ENCODE data around the gene TADA2B.

The TADA2B gene

DNA sequence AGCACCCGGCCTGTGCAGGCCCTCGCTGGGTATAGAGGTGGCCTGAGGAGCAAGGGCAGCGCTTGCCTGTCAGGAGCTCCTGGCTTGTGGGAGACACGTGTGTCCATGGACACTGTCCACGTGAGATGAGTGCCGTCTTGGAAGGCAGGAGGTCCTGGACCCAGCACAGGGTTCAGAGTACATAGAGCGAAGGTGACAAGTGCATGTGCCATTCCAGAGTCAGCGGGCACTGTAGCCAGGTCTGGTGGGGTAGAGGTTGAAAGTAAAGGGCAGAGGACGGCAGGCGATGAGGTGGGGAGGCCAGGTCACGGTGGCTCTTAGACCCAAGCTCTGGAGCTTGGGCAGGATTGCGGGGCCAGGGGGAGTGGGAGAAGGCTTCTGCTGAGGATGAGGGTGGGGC lies 28.4 kb upstream of the TADA2B start:
- TF ChIP-seq, protein P1, sequence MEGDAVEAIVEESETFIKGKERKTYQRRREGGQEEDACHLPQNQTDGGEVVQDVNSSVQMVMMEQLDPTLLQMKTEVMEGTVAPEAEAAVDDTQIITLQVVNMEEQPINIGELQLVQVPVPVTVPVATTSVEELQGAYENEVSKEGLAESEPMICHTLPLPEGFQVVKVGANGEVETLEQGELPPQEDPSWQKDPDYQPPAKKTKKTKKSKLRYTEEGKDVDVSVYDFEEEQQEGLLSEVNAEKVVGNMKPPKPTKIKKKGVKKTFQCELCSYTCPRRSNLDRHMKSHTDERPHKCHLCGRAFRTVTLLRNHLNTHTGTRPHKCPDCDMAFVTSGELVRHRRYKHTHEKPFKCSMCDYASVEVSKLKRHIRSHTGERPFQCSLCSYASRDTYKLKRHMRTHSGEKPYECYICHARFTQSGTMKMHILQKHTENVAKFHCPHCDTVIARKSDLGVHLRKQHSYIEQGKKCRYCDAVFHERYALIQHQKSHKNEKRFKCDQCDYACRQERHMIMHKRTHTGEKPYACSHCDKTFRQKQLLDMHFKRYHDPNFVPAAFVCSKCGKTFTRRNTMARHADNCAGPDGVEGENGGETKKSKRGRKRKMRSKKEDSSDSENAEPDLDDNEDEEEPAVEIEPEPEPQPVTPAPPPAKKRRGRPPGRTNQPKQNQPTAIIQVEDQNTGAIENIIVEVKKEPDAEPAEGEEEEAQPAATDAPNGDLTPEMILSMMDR (IDR thresholded peaks at IDR 0.05; ENCODE audit: low read depth, low read length), result no peak
- no peak for TF ChIP-seq EZH2phosphoT487 (IDR thresholded peaks at IDR 0.05; ENCODE audit: low read depth)
- Histone ChIP-seq H2AFZ (ENCODE audit: low read depth, low read length) (no peak overlapping the region), H3K79me2 (ENCODE audit: low read length) (no peaks in the 10 kb centered on the region), H3K9ac (ENCODE audit: low read length) (no peak overlapping the region; the same call in 1 of the 2 replicates), H3K27ac (ENCODE audit: low read length) (peak overlapping the region; percentile 53), H3K27me3 (ENCODE audit: low read depth, low read length) (no peaks in the 10 kb centered on the region), H3K4me1 (ENCODE audit: low read length) (peaks cover 16% of the 10 kb centered on the region), H3K9me3 (ENCODE audit: insufficient read depth, low read length) (no peaks in the 10 kb centered on the region), H3K4me2 (ENCODE audit: low read length) (no peak overlapping the region), H3K36me3 (replicated peaks; ENCODE audit: low read depth, low read length) (peaks cover 30% of the 10 kb centered on the region), H3K4me3 (ENCODE audit: low read length) (no peak overlapping the region), H4K20me1 (ENCODE audit: insufficient read depth, low read length) (no peaks in the 10 kb centered on the region)

DNA sequence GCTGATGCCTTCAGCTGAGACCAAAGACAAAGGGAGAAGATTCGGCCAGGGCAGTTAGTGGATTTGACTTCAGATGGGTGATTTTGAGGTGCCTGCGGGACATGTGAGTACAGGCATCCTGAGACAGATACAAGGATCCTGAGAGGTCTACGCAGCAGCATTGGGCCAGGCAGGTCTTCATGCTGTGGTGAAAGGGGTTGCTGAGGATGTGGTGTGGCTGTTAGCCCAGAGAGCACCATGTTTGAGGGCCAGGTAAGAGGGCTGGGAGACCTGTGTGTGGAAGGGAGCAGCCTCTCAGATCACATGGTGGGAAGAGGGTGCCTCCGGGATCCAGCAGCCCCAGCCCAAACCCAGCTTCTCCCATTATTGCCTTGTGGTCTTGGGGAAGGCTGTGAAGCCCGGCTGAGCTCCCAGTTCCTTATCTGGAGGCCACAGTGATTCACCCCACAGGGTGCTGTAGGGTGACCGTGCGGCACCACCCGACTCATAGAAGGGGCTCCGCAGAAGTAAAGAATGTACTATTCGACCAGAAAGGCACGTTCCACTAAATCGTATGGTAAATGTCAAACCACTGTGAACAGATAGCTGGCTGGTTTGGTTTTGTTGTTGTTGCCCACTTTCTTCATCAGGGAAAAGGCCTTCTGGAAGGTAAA lies 27.7 kb upstream of the TADA2B start:
- TF ChIP-seq, protein P1 (IDR thresholded peaks at IDR 0.05; ENCODE audit: low read depth, low read length), result no peak
- TF ChIP-seq EZH2phosphoT487 (IDR thresholded peaks at IDR 0.05; ENCODE audit: low read depth), result no peak
- Histone ChIP-seq H3K79me2 (ENCODE audit: low read length) (no peaks in the 10 kb centered on the region), H3K9ac (ENCODE audit: low read length) (no peak overlapping the region), H3K4me1 (ENCODE audit: low read length) (peaks cover 16% of the 10 kb centered on the region), H3K36me3 (replicated peaks; ENCODE audit: low read depth, low read length) (peaks cover 29% of the 10 kb centered on the region), H3K27ac (ENCODE audit: low read length) (no peak overlapping the region), H3K4me3 (ENCODE audit: low read length) (no peak overlapping the region), H3K9me3 (ENCODE audit: insufficient read depth, low read length) (no peaks in the 10 kb centered on the region), H3K4me2 (ENCODE audit: low read length) (no peak overlapping the region), H4K20me1 (ENCODE audit: insufficient read depth, low read length) (no peaks in the 10 kb centered on the region), H2AFZ (ENCODE audit: low read depth, low read length) (no peak overlapping the region), H3K27me3 (ENCODE audit: low read depth, low read length) (no peaks in the 10 kb centered on the region)

DNA sequence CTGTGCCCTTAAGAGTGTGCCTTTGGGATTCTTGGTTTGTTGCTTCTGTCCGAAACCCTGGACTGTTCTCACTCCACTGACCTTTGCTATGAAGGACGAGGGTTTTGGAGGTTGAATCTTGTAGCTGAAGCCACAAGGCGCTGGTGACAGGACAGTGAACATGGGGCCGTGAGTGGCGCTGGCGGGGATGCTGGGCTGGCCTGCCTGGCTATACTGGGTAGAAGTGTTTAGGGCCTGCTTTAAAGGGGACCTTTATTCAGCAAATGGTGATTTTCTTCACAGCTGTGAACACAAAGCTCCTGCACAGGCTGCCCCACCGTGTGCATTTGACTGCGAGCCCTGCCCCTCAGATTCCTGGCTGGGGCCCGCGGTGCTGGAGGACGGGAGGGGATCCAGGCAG lies 27.1 kb upstream of the TADA2B start:
- TF ChIP-seq, protein P1 (IDR thresholded peaks at IDR 0.05; ENCODE audit: low read depth, low read length), result no peak
- no peak for TF ChIP-seq EZH2phosphoT487 (IDR thresholded peaks at IDR 0.05; ENCODE audit: low read depth)
- H3K27ac ChIP-seq (ENCODE audit: low read length), result no peak overlapping the region
- H3K9ac ChIP-seq (ENCODE audit: low read length), result no peak overlapping the region
- H4K20me1 ChIP-seq (ENCODE audit: insufficient read depth, low read length), result no peaks in the 10 kb centered on the region
- no peaks in the 10 kb centered on the region for H3K27me3 ChIP-seq (ENCODE audit: low read depth, low read length)
- H3K4me2 ChIP-seq (ENCODE audit: low read length), result no peak overlapping the region
- H3K36me3 ChIP-seq (replicated peaks; ENCODE audit: low read depth, low read length), result peaks cover 23% of the 10 kb centered on the region
- H3K4me3 ChIP-seq (ENCODE audit: low read length), result no peak overlapping the region
- H3K4me1 ChIP-seq (ENCODE audit: low read length), result peaks cover 16% of the 10 kb centered on the region
- H3K9me3 ChIP-seq (ENCODE audit: insufficient read depth, low read length), result no peaks in the 10 kb centered on the region
- H3K79me2 ChIP-seq (ENCODE audit: low read length), result no peaks in the 10 kb centered on the region
- no peak overlapping the region for H2AFZ ChIP-seq (ENCODE audit: low read depth, low read length)

DNA sequence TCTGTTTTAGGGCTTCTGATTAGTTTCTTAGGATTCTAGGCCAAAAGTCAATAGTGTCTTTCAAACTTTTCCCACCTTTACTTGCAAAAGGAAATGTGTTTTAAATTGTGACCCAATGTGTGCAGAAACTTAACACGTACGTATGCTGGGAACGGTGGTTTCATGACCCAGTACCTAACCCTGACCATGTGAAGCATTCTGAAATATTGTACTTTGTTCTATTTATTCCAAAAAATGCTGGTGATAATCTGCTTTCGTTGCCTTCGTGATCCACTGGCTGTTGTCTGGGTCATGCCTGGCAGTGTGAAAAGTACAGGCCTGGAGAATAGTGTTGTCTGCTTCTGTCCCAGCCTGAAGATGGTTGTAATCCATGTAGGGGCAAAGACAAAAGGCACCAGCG lies 26.7 kb upstream of the TADA2B start:
- Histone ChIP-seq H3K4me1 (ENCODE audit: low read length) (peaks cover 16% of the 10 kb centered on the region), H3K4me2 (ENCODE audit: low read length) (no peak overlapping the region), H3K9me3 (ENCODE audit: insufficient read depth, low read length) (no peaks in the 10 kb centered on the region), H3K27ac (ENCODE audit: low read length) (no peak overlapping the region), H2AFZ (ENCODE audit: low read depth, low read length) (no peak overlapping the region), H3K79me2 (ENCODE audit: low read length) (no peaks in the 10 kb centered on the region), H3K9ac (ENCODE audit: low read length) (no peak overlapping the region), H3K36me3 (replicated peaks; ENCODE audit: low read depth, low read length) (peaks cover 20% of the 10 kb centered on the region), H3K4me3 (ENCODE audit: low read length) (no peak overlapping the region), H3K27me3 (ENCODE audit: low read depth, low read length) (no peaks in the 10 kb centered on the region), H4K20me1 (ENCODE audit: insufficient read depth, low read length) (no peaks in the 10 kb centered on the region)
- no peak for TF ChIP-seq EZH2phosphoT487 (IDR thresholded peaks at IDR 0.05; ENCODE audit: low read depth)
- TF ChIP-seq, protein P1 (IDR thresholded peaks at IDR 0.05; ENCODE audit: low read depth, low read length), result no peak
